NCI-H526 (cell line): ENCODE data around the gene TEX2.
"Not testable (repeated sequence)": the region's sequence is repeated elsewhere in the genome, so short reads cannot be mapped to it uniquely, and the experiment has no call there.

Experiments
- DNase-seq, 2 experiments: peaks; one replicate each; lab custom pipeline; 2025; lab: John Stamatoyannopoulos, UW

TEX2 gene

GRCh38 chr17:64145751-64146417 lies 117.2 kb downstream of the TEX2 start:
- peak; percentile 99 for DNase-seq

GRCh38 chr17:64145375-64145750 lies 117.7 kb downstream of the TEX2 start:
- no peak for DNase-seq

DNA sequence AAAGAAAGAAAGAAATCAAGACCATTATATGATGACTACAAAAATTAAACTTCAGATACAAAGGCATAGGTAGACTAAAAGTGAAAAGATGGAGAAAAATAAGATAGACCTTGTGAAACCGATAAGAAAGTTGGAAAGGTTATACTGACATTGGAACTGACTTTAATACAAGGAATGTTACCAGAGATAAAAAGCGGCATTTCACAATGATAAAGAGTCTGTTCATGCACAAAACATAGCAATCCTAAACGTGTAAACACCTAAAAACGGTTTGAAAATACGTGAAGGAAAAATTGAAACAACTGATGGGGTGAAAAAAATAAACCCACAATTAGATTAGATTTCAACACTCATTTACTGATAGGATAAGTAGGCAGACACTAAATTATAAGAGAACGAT lies 123.5 kb downstream of the TEX2 start:
- no peak for DNase-seq

DNA sequence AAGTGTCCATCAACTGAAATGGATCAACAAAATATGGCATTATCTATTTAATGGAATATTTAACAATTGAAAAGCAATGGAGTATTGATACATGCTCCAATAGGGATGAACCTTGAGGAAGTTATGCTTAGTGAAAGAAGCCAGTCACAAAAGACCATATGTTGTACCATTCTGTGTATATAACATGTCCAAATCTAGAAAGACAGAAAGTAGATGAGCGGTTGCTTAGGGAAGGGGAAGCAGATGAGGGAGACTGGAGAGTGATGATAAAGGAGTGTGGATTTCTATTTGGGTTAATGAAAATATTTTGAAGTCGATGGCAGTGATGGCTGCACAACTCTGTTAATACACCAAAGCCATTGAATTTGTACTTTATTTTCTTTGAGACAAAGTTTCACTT lies 124.6 kb downstream of the TEX2 start:
- DNase-seq, result no peak

DNA sequence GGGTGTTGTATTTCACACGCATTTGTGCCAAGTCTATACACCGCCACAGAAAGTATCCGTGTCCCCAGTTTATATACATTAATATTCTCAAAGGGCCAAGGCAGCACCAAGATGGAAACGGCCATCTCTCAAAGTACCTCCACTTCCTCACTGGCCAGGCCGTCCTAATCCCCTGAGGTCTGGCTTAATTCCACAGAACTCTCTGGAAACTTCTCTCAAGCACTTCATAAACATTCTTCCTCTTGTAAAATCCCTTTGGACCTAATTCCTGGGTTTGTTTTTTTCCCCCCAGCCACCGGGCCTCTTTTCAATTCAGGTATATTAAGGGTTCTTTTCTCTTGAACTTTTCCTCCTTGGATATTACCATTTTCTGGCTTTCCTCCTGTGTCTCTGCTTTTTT lies 128.1 kb downstream of the TEX2 start:
- DNase-seq, result no peak

GRCh38 chr17:64134216-64134970 lies 128.7 kb downstream of the TEX2 start:
- DNase-seq, result no peak

DNA sequence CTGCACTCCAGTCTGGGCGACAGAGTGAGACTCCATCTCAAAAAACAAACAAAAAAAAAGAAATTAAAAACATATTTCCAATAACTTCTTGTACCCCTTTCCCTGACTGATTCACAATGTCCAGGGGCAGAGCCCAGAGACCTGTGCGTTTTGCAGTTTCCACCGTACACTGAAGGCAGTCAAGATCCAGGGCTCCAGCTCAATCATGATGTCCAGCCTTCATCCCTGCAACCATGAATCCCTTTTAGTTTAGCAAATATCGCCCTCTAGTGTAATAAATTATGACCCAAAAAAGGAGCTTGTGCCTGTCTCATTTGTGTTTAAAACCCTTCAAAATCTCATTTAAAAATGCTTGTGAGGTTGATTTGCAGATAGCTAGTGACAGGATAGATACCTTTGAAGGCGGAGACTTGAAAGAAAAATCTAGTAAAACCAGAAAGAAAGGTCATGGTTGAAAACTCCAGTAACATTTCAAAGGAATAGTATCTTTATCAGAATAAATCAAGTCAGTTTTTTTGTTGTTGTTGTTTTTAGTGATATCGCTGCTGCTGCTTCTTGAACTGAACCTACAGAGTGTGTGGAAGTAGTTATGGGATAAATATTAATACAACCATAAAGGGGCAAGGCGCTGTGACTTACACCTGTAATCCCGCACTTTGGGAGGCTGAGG lies 129.4 kb downstream of the TEX2 start:
- peak; percentile 10 to 83 for DNase-seq

GRCh38 chr17:64131606-64132270 lies 131.3 kb downstream of the TEX2 start:
- no peak for DNase-seq

GRCh38 chr17:64130559-64131001 lies 132.5 kb downstream of the TEX2 start:
- DNase-seq, result no peak

DNA sequence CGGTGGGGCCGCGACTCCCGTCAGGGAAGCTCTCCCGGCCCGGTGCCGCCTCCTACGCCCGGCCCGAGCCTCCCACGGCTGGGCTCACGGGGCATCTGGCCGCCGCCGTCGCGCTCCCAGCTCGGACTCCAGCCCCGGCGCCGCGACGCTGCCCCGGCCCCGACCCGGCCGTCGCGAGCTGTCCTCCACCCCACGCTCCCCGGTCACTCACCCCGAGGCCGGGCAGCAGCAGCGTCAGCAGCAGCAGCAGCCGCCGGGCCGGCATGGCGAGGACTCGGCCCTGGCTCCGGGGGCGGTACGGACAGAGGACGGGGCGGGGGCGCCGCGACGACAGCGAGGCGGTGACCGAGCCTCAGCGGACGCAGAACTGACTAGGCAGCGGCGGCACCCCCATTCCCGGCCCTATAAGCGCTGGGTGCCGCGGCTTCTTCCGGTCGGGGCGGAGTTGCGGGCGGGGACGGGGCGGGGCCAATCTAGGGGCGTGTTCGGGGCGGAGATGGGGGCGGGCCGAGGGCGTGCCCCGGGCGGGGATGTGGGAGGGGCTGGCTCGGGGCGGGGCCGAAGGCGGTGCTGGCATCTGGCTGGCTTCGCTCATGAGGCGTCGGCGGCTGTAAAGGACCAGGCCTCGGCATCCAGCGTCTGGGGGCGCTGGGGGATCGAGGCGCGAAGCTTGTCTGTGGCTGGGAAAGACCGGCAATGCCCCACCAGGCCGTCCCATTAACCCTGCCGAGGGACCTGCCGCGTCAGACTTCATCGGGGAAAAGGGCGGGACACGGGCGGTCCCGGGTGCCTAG lies 133.1 kb downstream of the TEX2 start, which contains the start of gene ERN1:
Gene ERN1 (minus strand): TSS at position 380 of the 794 bp plus-strand sequence. CDS start 115 bp downstream, at position 265.
- peak; percentile 71 to 92 for DNase-seq

- DNase-seq, result no peak
Measured at GRCh38 chr17:64129515-64129764, 133.6 kb downstream of the TEX2 start.

DNA sequence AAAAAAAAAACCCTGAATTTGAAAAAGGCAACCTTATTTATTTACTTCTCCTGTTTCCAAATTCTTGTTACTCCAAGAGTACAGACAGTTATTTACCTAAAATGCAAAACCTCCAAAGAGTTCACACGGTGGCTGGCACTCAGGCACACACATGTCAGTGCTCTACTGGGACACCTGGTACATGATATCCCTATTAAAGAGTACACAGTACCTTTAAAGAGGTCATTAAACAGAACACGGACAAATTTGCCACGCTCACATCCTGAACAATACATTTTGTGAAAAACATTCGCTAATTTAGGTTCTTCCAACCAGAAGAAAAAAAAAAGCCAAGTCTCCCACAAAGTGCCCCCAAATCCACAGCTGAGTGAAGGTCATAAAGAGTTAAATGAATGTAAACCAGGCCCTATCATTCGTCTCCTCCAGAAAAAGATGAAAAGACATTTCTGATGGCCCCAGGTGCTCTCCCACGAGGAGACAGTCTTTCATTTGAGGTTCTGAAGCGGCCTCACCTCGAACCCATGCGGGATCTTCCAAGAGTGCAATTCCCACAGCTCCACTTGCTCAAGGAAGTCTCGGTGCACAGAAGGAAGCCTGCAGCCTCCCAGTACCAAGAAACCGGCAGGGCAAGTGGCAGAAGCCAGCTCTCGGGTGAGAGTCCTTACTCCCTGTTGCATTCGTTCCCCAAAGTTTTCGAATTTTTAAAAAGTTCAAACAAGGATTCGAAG lies 134.1 kb downstream of the TEX2 start:
- DNase-seq, result peak; percentile 10 to 41

- DNase-seq, result no peak
Measured at GRCh38 chr17:64126918-64127317, 136.1 kb downstream of the TEX2 start.

DNA sequence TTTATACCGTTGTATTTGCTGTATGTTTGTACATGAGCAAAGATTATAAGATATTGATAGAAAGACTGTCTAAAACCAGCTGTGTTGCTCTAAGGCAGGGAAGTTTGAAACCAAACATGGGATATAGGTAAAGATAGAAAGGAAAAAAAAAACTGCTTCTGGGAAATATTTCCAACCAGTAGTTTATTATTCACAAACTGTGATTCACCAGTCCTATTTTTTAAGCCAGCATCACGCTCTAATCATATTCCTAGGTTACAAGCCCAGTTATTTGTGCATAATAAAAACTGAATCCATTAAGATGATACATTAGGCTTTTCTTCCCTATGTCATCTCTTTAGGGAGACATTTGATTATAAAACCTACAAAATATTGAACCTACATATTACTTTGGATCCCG lies 137.1 kb downstream of the TEX2 start:
- no peak for DNase-seq

GRCh38 chr17:64124609-64125008 lies 138.5 kb downstream of the TEX2 start:
- DNase-seq, result no peak

- DNase-seq, result no peak
Measured at GRCh38 chr17:64123114-64123513, 139.9 kb downstream of the TEX2 start.

GRCh38 chr17:64120972-64121786 lies 141.9 kb downstream of the TEX2 start:
- not testable (repeated sequence) for DNase-seq

GRCh38 chr17:64120159-64120810 lies 142.8 kb downstream of the TEX2 start:
- DNase-seq, result no peak
